Natural killer cell (primary cell): ENCODE measurements around the gene CEACAM16. TPM values are rescaled to one million over a fixed set of nuclear protein-coding genes. Genes with fewer than 3 reads are reported as not detected.

ENCODE experiments used
- ATAC-seq, 3 donors: fragments of 150-1000 bp in 2 of 3; fragments of 200-7000 bp in 1 of 3; cut with Tn5 transposase; 1 replicate in 1 of 3; 2 replicates in 2 of 3; pipeline ENCODE4 v1.10.0; 2021; ENCODE audit warnings: mild to moderate bottlenecking in 2 of 3, moderate library complexity in 2 of 3
- DNase-seq, 2 donors: peaks; one replicate each; pipeline versions ENCODE4 v3.0.0 to v3.0.0-alpha.2; 2013 to 2021; ENCODE audit warnings: mixed read lengths in 1 of 2
- H3K27ac ChIP-seq: one replicate; pipeline ENCODE4 v1.5.1; 2013; ENCODE audit warnings: mild to moderate bottlenecking, low read length
- H3K27me3 ChIP-seq: one replicate; pipeline ENCODE4 v1.6.1; 2013; ENCODE audit warnings: low read length; ENCODE audit not compliant: control insufficient read depth, insufficient read depth
- H3K36me3 ChIP-seq: one replicate; pipeline ENCODE4 v1.6.1; 2013; ENCODE audit warnings: low read length; ENCODE audit not compliant: control insufficient read depth, insufficient read depth
- H3K4me1 ChIP-seq: one replicate; pipeline ENCODE4 v1.6.1; 2013; ENCODE audit warnings: low read length; ENCODE audit not compliant: control insufficient read depth, insufficient read depth
- H3K4me3 ChIP-seq: one replicate; pipeline ENCODE4 v1.5.1; 2013; ENCODE audit warnings: low read length
- H3K9me3 ChIP-seq: one replicate; pipeline ENCODE4 v1.6.1; 2013; ENCODE audit warnings: low read length; ENCODE audit not compliant: control insufficient read depth, insufficient read depth
- H3K27ac Mint-ChIP-seq, 2 donors: one replicate each; pipeline ENCODE4 v1.8.0; 2022; ENCODE audit warnings: mild to moderate bottlenecking in 2 of 2, mixed read lengths in 2 of 2, moderate library complexity in 1 of 2
- H3K27me3 Mint-ChIP-seq, 2 donors: one replicate each; pipeline ENCODE4 v1.8.0; 2022; ENCODE audit warnings: low read depth in 2 of 2, mixed read lengths in 2 of 2
- H3K36me3 Mint-ChIP-seq: one replicate; pipeline ENCODE4 v1.8.0; 2022; ENCODE audit warnings: mixed read lengths
- H3K4me1 Mint-ChIP-seq, 2 donors: one replicate each; pipeline ENCODE4 v1.8.0; 2022; ENCODE audit warnings: mixed read lengths in 2 of 2
- H3K4me3 Mint-ChIP-seq: one replicate; pipeline ENCODE4 v1.8.0; 2022; ENCODE audit warnings: mild to moderate bottlenecking, moderate library complexity, mixed read lengths
- H3K9me3 Mint-ChIP-seq, 2 donors: one replicate each; pipeline ENCODE4 v1.8.0; 2022; ENCODE audit warnings: mixed read lengths in 2 of 2
- CTCF ChIP-seq: fragments of 200-600 bp; IDR thresholded peaks from one replicate; pipeline ENCODE4 v1.8.0; 2022; ENCODE audit warnings: antibody characterized with exemption
- WGBS: methylation state at CpG from one replicate; pipeline ENCODE4 v1.1.7; 2013; ENCODE audit warnings: missing lambda C conversion rate; ENCODE audit not compliant: insufficient coverage; 5-methylcytosine and 5-hydroxymethylcytosine counted together
- intact Hi-C: fragments of 100-400 bp; cut with micrococcal nuclease; formaldehyde crosslinking; loops from one replicate; pipeline ENCODE4 v1.14.2; 2022
- total RNA-seq, 4 donors: library from RNA; stranded (reverse); fragments of 120-200 nt in 1 of 4; gene quantifications; one replicate each; pipeline versions ENCODE4 v1.2.3 to v1.2.4, GENCODE V29; 2013 to 2022

Gene CEACAM16
- total RNA-seq, 3 donors from 2014 or later (not counting 1 experiment from before 2014, with no cell fraction given) = not detected

GRCh38 chr19:44747739-44748425 lies 48.9 kb downstream of the CEACAM16 start:
- no peak for TF ChIP-seq CTCF
- Histone ChIP-seq H3K27me3 (no peaks in the 10 kb centered on the region), H3K9me3 (no peaks in the 10 kb centered on the region), H3K4me3 (peak overlapping the region; percentile 57), H3K27ac (peak overlapping the region; percentile 87), H3K36me3 (peaks cover 14% of the 10 kb centered on the region), H3K4me1 (peaks cover 60% of the 10 kb centered on the region)
- Mint-ChIP-seq H3K4me1 (peaks cover 37 to 64% of the 10 kb centered on the region in 2 donors), H3K9me3 (no peaks in the 10 kb centered on the region), H3K27ac (peak overlapping the region; percentile 88 to 93), H3K36me3 (no peaks in the 10 kb centered on the region), H3K4me3 (peak overlapping the region; percentile 89), H3K27me3 (no peaks in the 10 kb centered on the region)
- WGBS = under 1% methylated on average over 23 of the region's 26 CpGs
- DNase-seq (no peak), ATAC-seq (peak in 2 of 3 donors; percentile 0 to 1)
- intact Hi-C loops = loop anchor here (1.0 kb wide), 2 partner anchors 13 to 22 kb away; no protein-coding TSS in a partner anchor

DNA sequence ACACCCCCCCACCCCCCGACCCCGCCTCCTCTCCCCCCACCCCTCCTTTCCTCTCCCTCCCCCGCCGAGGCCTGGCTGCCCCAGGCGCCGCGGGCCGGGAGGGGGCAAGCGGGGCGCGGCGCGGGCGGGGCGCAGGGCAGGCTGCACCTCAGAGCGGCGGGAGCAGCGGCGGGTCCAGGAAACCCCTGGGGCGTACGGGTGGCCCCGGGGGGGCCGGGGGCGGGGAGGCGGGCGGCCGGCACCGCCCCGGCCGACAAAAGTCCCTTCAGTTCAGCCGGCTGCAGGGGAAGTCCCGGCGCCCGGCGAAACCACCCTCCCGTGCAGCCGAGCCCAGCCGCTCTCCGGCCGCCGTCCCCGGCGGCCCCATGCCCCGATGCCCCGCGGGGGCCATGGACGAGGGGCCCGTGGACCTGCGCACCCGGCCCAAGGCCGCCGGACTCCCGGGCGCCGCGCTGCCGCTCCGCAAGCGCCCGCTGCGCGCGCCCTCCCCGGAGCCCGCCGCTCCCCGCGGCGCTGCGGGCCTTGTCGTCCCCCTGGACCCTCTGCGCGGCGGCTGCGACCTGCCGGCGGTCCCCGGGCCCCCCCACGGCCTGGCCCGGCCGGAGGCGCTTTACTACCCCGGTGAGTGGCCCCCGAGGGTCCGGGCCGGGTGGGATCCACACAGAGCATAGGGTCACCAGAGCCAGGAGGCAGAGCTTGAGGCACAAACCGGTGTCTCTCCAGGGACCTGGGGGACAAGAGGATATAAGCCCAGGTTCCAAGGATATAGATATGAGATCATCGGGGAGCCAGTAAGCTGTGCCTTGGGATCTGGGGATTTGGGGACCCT lies 49.7 kb downstream of the CEACAM16 start, which contains the start of gene BCL3:
BCL3 (plus strand) TSS at position 283 of the 829 bp plus-strand sequence; CDS start at position 366, 83 bp downstream.
- TF ChIP-seq CTCF = no peak
- H3K27me3 ChIP-seq = no peaks in the 10 kb centered on the region
- peaks cover 14% of the 10 kb centered on the region for H3K36me3 ChIP-seq
- Mint-ChIP-seq H3K27ac (peak within 1 kb of the TSS; percentile 91 to 93), H3K4me1 (peaks cover 41 to 69% of the 10 kb centered on the region in 2 donors), H3K4me3 (peak within 1 kb of the TSS; percentile 89), H3K36me3 (no peaks in the 10 kb centered on the region), H3K27me3 (no peaks in the 10 kb centered on the region), H3K9me3 (no peaks in the 10 kb centered on the region)
- no peaks in the 10 kb centered on the region for H3K9me3 ChIP-seq
- intact Hi-C loops = loop anchor here (1.0 kb wide), 1 partner anchor 22 kb away; no protein-coding TSS in a partner anchor
- DNase-seq (peak; percentile 77 to 89), ATAC-seq (peak; percentile 43 to 79 (median 67))
- peaks cover 60% of the 10 kb centered on the region for H3K4me1 ChIP-seq
- H3K27ac ChIP-seq = peak within 1 kb of the TSS; percentile 87
- peak within 1 kb of the TSS; percentile 66 for H3K4me3 ChIP-seq
- under 1% methylated on average over 84 of the region's 88 CpGs for WGBS

DNA sequence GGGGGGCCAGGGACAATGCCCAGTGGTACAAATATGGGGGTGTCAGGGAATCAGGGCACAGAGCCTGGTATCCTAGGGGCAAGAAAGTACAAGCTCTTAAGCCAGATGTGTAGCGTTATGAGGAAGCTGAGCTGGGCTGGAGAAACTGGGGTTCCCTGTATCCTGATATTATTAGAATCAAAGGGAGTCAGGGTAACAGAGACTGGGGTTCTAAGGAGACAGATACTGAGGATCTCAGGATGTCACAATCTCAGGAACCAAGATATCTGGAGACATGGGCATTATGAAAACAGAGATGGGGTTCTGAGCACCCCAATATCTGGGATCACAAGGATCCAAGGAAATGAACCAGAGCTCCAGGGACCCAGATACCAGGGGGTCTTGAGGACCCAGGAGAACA lies 50.3 kb downstream of the CEACAM16 start:
- no peaks in the 10 kb centered on the region for H3K9me3 ChIP-seq
- Mint-ChIP-seq H3K36me3 (no peaks in the 10 kb centered on the region), H3K4me1 (peaks cover 46 to 76% of the 10 kb centered on the region in 2 donors), H3K4me3 (peak overlapping the region; percentile 86), H3K27me3 (no peaks in the 10 kb centered on the region), H3K27ac (peak overlapping the region; percentile 91 to 93), H3K9me3 (no peaks in the 10 kb centered on the region)
- DNase-seq (peak in 1 of 2 donors; percentile 31), ATAC-seq (no peak)
- peaks cover 14% of the 10 kb centered on the region for H3K36me3 ChIP-seq
- peak overlapping the region; percentile 86 for H3K27ac ChIP-seq
- intact Hi-C loops = no loop called here
- H3K4me3 ChIP-seq = peak overlapping the region; percentile 66
- WGBS = 19% methylated on average over 1 of the region's 1 CpG
- peaks cover 67% of the 10 kb centered on the region for H3K4me1 ChIP-seq
- H3K27me3 ChIP-seq = no peaks in the 10 kb centered on the region
- no peak for TF ChIP-seq CTCF
